IMR-90 (cell line): ENCODE results near the gene CD300H. TPM values are rescaled to one million over a fixed set of nuclear protein-coding genes. Genes with fewer than 3 reads are reported as not detected.

Source experiments
- ATAC-seq: fragments of 200-7000 bp; cut with Tn5 transposase; 2 replicates; pipeline ENCODE4 v1.9.1; 2020; ENCODE audit warnings: low read depth, mild to moderate bottlenecking, moderate library complexity
- BruUV-seq: library from RNA; stranded (reverse); fragments of 400-500 nt; replicated peaks from 2 replicates; lab custom pipeline; 2021; lab: Mats Ljungman, UMichigan
- CTCF ChIA-PET: fragments of 300-600 bp; formaldehyde crosslinking; extraction: SDS; loops from one replicate; lab custom pipeline; 2021; ENCODE audit warnings: antibody characterized with exemption; lab: Yijun Ruan, JAX
- POLR2A ChIA-PET: fragments of 300-600 bp; sonication (Branson Sonifier 250); formaldehyde crosslinking; loops from one replicate; lab custom pipeline; 2022; ENCODE audit warnings: antibody characterized with exemption; ENCODE audit not compliant: unreplicated experiment; lab: Charles Lee
- DNase-seq: peaks from one replicate; pipeline ENCODE4 v3.0.0; 2013
- H2AFZ ChIP-seq: replicated peaks from 2 replicates; pipeline ENCODE3; 2013; ENCODE audit warnings: low read length, mild to moderate bottlenecking; ENCODE audit not compliant: poor library complexity
- H2AK5ac ChIP-seq: 2 replicates; pipeline ENCODE4 v1.6.1; 2013; ENCODE audit warnings: low read depth, low read length, inconsistent platforms
- H2AK9ac ChIP-seq: replicated peaks from 2 replicates; pipeline ENCODE3; 2013; ENCODE audit warnings: mild to moderate bottlenecking, low read depth, low read length, moderate library complexity; ENCODE audit not compliant: poor library complexity
- H2BK120ac ChIP-seq: 2 replicates; pipeline ENCODE4 v1.6.1; 2013; ENCODE audit warnings: low read depth, low read length, inconsistent platforms
- H2BK15ac ChIP-seq: 3 replicates; pipeline ENCODE4 v1.6.1; 2013; ENCODE audit warnings: low read depth, low read length, inconsistent platforms
- H2BK20ac ChIP-seq: 2 replicates; pipeline ENCODE4 v1.6.1; 2013; ENCODE audit warnings: low read depth, mild to moderate bottlenecking, inconsistent platforms, low read length, moderate library complexity
- H2BK5ac ChIP-seq: 2 replicates; pipeline ENCODE4 v1.6.1; 2013; ENCODE audit warnings: mild to moderate bottlenecking, low read depth, low read length, inconsistent platforms; ENCODE audit not compliant: poor library complexity, severe bottlenecking
- H3K14ac ChIP-seq: replicated peaks from 2 replicates; pipeline ENCODE4 v1.6.1; 2013; ENCODE audit warnings: low read depth, low read length, inconsistent platforms
- H3K18ac ChIP-seq: 2 replicates; pipeline ENCODE4 v1.6.1; 2013; ENCODE audit warnings: low read depth, low read length, control low read depth
- H3K23ac ChIP-seq: 2 replicates; pipeline ENCODE4 v1.6.1; 2013; ENCODE audit warnings: low read depth, low read length, inconsistent platforms
- H3K27ac ChIP-seq: 2 replicates; pipeline ENCODE4 v1.5.1; 2013; ENCODE audit warnings: mild to moderate bottlenecking, control low read depth, low read length; ENCODE audit not compliant: insufficient read depth
- H3K27me3 ChIP-seq: 2 replicates; pipeline ENCODE4 v1.6.1; 2013; ENCODE audit warnings: low read length; ENCODE audit not compliant: control insufficient read depth, insufficient read depth
- H3K36me3 ChIP-seq: 2 replicates; pipeline ENCODE4 v1.6.1; 2013; ENCODE audit warnings: low read length, mixed read lengths; ENCODE audit not compliant: control insufficient read depth, insufficient read depth
- H3K4ac ChIP-seq: 2 replicates; pipeline ENCODE4 v1.6.1; 2013; ENCODE audit warnings: low read depth, low read length, inconsistent platforms
- H3K4me1 ChIP-seq: 2 replicates; pipeline ENCODE4 v1.6.1; 2013; ENCODE audit warnings: low read length, mixed read lengths; ENCODE audit not compliant: control insufficient read depth, insufficient read depth
- H3K4me2 ChIP-seq: 2 replicates; pipeline ENCODE4 v1.6.1; 2013; ENCODE audit warnings: low read depth, mild to moderate bottlenecking, control low read depth, low read length, moderate library complexity
- H3K4me3 ChIP-seq: 2 replicates; pipeline ENCODE4 v1.5.1; 2013; ENCODE audit warnings: low read depth, mild to moderate bottlenecking, control low read depth, low read length, moderate library complexity; ENCODE audit not compliant: insufficient read depth
- H3K56ac ChIP-seq: 2 replicates; pipeline ENCODE4 v1.6.1; 2013; ENCODE audit warnings: low read length, inconsistent platforms; ENCODE audit not compliant: insufficient read depth; ENCODE audit errors: extremely low read depth
- H3K79me1 ChIP-seq, 2 experiments: 2 replicates each; pipeline ENCODE4 v1.6.1; 2013; ENCODE audit warnings: low read length in 2 of 2, inconsistent platforms in 1 of 2, low read depth in 1 of 2
- H3K9ac ChIP-seq: 2 replicates; pipeline ENCODE4 v1.6.1; 2013; ENCODE audit warnings: low read depth, low read length, control low read depth
- H3K9me1 ChIP-seq: 2 replicates; pipeline ENCODE4 v1.6.1; 2013; ENCODE audit warnings: low read length, inconsistent platforms; ENCODE audit not compliant: insufficient read depth
- H3K9me3 ChIP-seq: 2 replicates; pipeline ENCODE4 v1.6.1; 2013; ENCODE audit warnings: low read length; ENCODE audit not compliant: control insufficient read depth, insufficient read depth
- H4K20me1 ChIP-seq: 2 replicates; pipeline ENCODE4 v1.6.1; 2013; ENCODE audit warnings: low read length, inconsistent platforms; ENCODE audit not compliant: insufficient read depth
- H4K5ac ChIP-seq: 2 replicates; pipeline ENCODE4 v1.6.1; 2013; ENCODE audit warnings: mild to moderate bottlenecking, low read depth, low read length, control low read depth
- H4K8ac ChIP-seq, 2 experiments: 2 replicates each; pipeline ENCODE4 v1.6.1; 2013; ENCODE audit warnings: low read depth in 2 of 2, low read length in 2 of 2, control low read depth in 1 of 2, inconsistent platforms in 1 of 2
- H4K91ac ChIP-seq: 2 replicates; pipeline ENCODE4 v1.6.1; 2013; ENCODE audit warnings: low read depth, low read length, inconsistent platforms; ENCODE audit not compliant: insufficient read depth
- BHLHE40 ChIP-seq: fragments of 150-350 bp; IDR thresholded peaks from 2 replicates; pipeline ENCODE4 v1.6.1; 2016; ENCODE audit warnings: mild to moderate bottlenecking, low read depth, low read length
- CEBPB ChIP-seq: IDR thresholded peaks from 2 replicates; pipeline ENCODE4 v1.6.1; 2012; ENCODE audit warnings: low read depth, low read length, improper control_type of control experiment
- CHD1 ChIP-seq: IDR thresholded peaks from 2 replicates; pipeline ENCODE4 v1.6.1; 2012; ENCODE audit warnings: low read depth, low read length, improper control_type of control experiment
- FOS ChIP-seq: fragments of 150-350 bp; IDR thresholded peaks from 2 replicates; pipeline ENCODE4 v1.6.1; 2016; ENCODE audit warnings: low read depth, low read length
- MAFK ChIP-seq: IDR thresholded peaks from 2 replicates; pipeline ENCODE4 v1.6.1; 2012; ENCODE audit warnings: low read depth, low read length, improper control_type of control experiment
- MAZ ChIP-seq: IDR thresholded peaks from 2 replicates; pipeline ENCODE4 v1.6.1; 2012; ENCODE audit warnings: low read depth, mild to moderate bottlenecking, low read length, improper control_type of control experiment, moderate library complexity, borderline replicate concordance
- MXI1 ChIP-seq: IDR thresholded peaks from 2 replicates; pipeline ENCODE4 v1.6.1; 2012; ENCODE audit warnings: low read depth, mild to moderate bottlenecking, low read length, moderate library complexity, borderline replicate concordance
- NFE2L2 ChIP-seq: fragments of 150-350 bp; IDR thresholded peaks from 2 replicates; pipeline ENCODE4 v1.6.1; 2016; ENCODE audit warnings: low read depth, mild to moderate bottlenecking, low read length
- POLR2A ChIP-seq: IDR thresholded peaks from 2 replicates; pipeline ENCODE4 v1.6.1; 2012; ENCODE audit warnings: mild to moderate bottlenecking, low read depth, low read length
- RAD21 ChIP-seq: IDR thresholded peaks from 2 replicates; pipeline ENCODE4 v1.6.1; 2012; ENCODE audit warnings: low read length, improper control_type of control experiment
- RCOR1 ChIP-seq: IDR thresholded peaks from 2 replicates; pipeline ENCODE4 v1.6.1; 2012; ENCODE audit warnings: mild to moderate bottlenecking, low read length, improper control_type of control experiment; ENCODE audit not compliant: insufficient replicate concordance
- RFX5 ChIP-seq: IDR thresholded peaks from 2 replicates; pipeline ENCODE4 v1.8.0; 2012; ENCODE audit warnings: low read depth, mild to moderate bottlenecking, low read length, moderate library complexity
- SMC3 ChIP-seq: fragments of 150-350 bp; IDR thresholded peaks from 2 replicates; pipeline ENCODE4 v1.6.1; 2016; ENCODE audit warnings: low read depth, mild to moderate bottlenecking, antibody characterized with exemption, low read length, moderate library complexity
- WGBS, 2 experiments: methylation state at CpG; one replicate each; pipeline versions ENCODE4 v1.1.5 to v1.1.7; 2013; ENCODE audit warnings: missing lambda C conversion rate in 2 of 2; ENCODE audit not compliant: insufficient read length in 1 of 2; ENCODE audit errors: extremely low coverage in 2 of 2; 5-methylcytosine and 5-hydroxymethylcytosine counted together
- dilution Hi-C: fragments of 300-500 bp; cut with HindIII; formaldehyde crosslinking; loops from one replicate; pipeline ENCODE4 v1.14.3; 2018; ENCODE audit warnings: low sequenced_read_pairs; ENCODE audit not compliant: unreplicated experiment
- in situ Hi-C: fragments of 300-500 bp; cut with MboI; formaldehyde crosslinking; loops from 3 replicates; pipeline ENCODE4 v1.14.3; 2019; ENCODE audit warnings: low sequenced_read_pairs, inconsistent platforms, mixed read lengths
- intact Hi-C: fragments of 100-400 bp; cut with micrococcal nuclease; formaldehyde crosslinking; loops from 2 replicates; pipeline ENCODE4 v1.10.0; 2022
- polyA plus RNA-seq, 3 experiments: library from polyadenylated mRNA; depleted of rRNA; stranded (reverse); fragments of >200 nt; gene quantifications; 2 replicates each; pipeline ENCODE4 v1.2.3, GENCODE V29; 2012; ENCODE audit warnings: low replicate concordance in 1 of 3
- total RNA-seq: library from RNA; depleted of rRNA; stranded (reverse); fragments of >200 nt; gene quantifications from 2 replicates; pipeline ENCODE4 v1.2.3, GENCODE V29; 2012
- TF ChIP-seq, protein P1 (sequence below): conservative IDR thresholded peaks from 2 replicates; pipeline ENCODE4 v1.5.1; 2012; ENCODE audit warnings: mild to moderate bottlenecking, low read depth, low read length, improper control_type of control experiment
- TF ChIP-seq, protein P2 (sequence below): fragments of 150-350 bp; IDR thresholded peaks from 2 replicates; pipeline ENCODE4 v1.6.1; 2016; ENCODE audit warnings: low read depth, mild to moderate bottlenecking, low read length, moderate library complexity, borderline replicate concordance
- TF ChIP-seq, protein P3 (sequence below): fragments of 150-350 bp; IDR thresholded peaks from 2 replicates; pipeline ENCODE4 v1.6.1; 2017; ENCODE audit warnings: mild to moderate bottlenecking, antibody characterized with exemption, low read length, low read depth

The CD300H gene
- total and polyA plus RNA-seq, 2 of the 4 experiments (the other 2 are of a cell fraction) = not detected

DNA sequence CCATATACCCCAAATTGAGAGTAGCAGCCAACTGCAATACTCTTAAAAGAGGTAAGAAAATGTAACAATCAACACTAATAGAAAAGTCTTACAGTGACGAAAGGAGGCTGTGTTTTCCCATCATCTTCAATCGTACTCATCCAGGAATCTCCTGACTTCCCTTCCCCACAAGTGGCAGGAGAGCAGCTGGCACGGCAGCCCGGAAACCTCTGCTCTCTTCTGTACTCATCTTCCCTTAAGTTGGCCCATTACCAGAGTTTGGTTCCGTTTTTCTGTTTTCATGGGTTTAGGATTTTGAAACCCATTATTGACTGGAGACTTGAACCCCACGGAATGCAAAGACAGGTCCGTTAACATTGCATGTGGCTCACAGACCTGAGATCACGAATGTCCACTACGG is 11.7 kb upstream of the CD300H start:
- H4K91ac ChIP-seq = no peak overlapping the region
- no peaks in the 10 kb centered on the region for H3K36me3 ChIP-seq
- no peak overlapping the region for H2BK120ac ChIP-seq
- no TSS peak for BruUV-seq
- POLR2A ChIA-PET = no interaction called here
- no peaks in the 10 kb centered on the region for H3K9me1 ChIP-seq
- H3K27me3 ChIP-seq = no peaks in the 10 kb centered on the region
- dilution Hi-C loops (no loop called here), in situ Hi-C loops (no loop called here), intact Hi-C loops (no loop called here)
- H3K79me1 ChIP-seq = no peaks in the 10 kb centered on the region
- H3K18ac ChIP-seq = no peak overlapping the region
- H3K4ac ChIP-seq = no peak overlapping the region
- H3K9me3 ChIP-seq = peaks cover 21% of the 10 kb centered on the region
- H2BK15ac ChIP-seq = no peak overlapping the region
- no peak overlapping the region for H2AFZ ChIP-seq
- H3K23ac ChIP-seq = no peak overlapping the region
- DNase-seq = no peak
- H2BK20ac ChIP-seq = no peak overlapping the region
- no peak for ATAC-seq
- no peak overlapping the region for H3K4me2 ChIP-seq
- no peaks in the 10 kb centered on the region for H3K4me1 ChIP-seq
- no peak overlapping the region for H2AK5ac ChIP-seq
- no peak overlapping the region for H3K56ac ChIP-seq
- no peak overlapping the region for H3K14ac ChIP-seq
- TF ChIP-seq CEBPB (no peak), SMC3 (no peak), NFE2L2 (no peak), RCOR1 (no peak), FOS (no peak), BHLHE40 (no peak), RAD21 (no peak), CHD1 (no peak), MAFK (no peak), MAZ (no peak), RFX5 (no peak), MXI1 (no peak), POLR2A (no peak)
- TF ChIP-seq, protein P1, sequence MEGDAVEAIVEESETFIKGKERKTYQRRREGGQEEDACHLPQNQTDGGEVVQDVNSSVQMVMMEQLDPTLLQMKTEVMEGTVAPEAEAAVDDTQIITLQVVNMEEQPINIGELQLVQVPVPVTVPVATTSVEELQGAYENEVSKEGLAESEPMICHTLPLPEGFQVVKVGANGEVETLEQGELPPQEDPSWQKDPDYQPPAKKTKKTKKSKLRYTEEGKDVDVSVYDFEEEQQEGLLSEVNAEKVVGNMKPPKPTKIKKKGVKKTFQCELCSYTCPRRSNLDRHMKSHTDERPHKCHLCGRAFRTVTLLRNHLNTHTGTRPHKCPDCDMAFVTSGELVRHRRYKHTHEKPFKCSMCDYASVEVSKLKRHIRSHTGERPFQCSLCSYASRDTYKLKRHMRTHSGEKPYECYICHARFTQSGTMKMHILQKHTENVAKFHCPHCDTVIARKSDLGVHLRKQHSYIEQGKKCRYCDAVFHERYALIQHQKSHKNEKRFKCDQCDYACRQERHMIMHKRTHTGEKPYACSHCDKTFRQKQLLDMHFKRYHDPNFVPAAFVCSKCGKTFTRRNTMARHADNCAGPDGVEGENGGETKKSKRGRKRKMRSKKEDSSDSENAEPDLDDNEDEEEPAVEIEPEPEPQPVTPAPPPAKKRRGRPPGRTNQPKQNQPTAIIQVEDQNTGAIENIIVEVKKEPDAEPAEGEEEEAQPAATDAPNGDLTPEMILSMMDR = no peak
- TF ChIP-seq, protein P2, sequence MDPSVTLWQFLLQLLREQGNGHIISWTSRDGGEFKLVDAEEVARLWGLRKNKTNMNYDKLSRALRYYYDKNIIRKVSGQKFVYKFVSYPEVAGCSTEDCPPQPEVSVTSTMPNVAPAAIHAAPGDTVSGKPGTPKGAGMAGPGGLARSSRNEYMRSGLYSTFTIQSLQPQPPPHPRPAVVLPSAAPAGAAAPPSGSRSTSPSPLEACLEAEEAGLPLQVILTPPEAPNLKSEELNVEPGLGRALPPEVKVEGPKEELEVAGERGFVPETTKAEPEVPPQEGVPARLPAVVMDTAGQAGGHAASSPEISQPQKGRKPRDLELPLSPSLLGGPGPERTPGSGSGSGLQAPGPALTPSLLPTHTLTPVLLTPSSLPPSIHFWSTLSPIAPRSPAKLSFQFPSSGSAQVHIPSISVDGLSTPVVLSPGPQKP = no peak
- TF ChIP-seq, protein P3, sequence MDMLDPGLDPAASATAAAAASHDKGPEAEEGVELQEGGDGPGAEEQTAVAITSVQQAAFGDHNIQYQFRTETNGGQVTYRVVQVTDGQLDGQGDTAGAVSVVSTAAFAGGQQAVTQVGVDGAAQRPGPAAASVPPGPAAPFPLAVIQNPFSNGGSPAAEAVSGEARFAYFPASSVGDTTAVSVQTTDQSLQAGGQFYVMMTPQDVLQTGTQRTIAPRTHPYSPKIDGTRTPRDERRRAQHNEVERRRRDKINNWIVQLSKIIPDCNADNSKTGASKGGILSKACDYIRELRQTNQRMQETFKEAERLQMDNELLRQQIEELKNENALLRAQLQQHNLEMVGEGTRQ = no peak
- no peaks in the 10 kb centered on the region for H4K20me1 ChIP-seq
- CTCF ChIA-PET = no interaction called here
- H2AK9ac ChIP-seq = no peak overlapping the region
- no peak overlapping the region for H4K8ac ChIP-seq
- H3K27ac ChIP-seq = no peak overlapping the region
- H3K4me3 ChIP-seq = no peak overlapping the region
- 83% methylated on average over 1 of the region's 9 CpGs; no CpG with 5 or more reads in 1 of the 2 experiments for WGBS, 2 experiments
- H3K9ac ChIP-seq = no peak overlapping the region
- H2BK5ac ChIP-seq = no peak overlapping the region
- H4K5ac ChIP-seq = no peak overlapping the region
